ENCODE data around the gene FUT7.
A peak's percentile ranks its signal among the peaks of the same experiment; 100 is the strongest.
"Not testable (repeated sequence)": the region's sequence is repeated elsewhere in the genome, so short reads cannot be mapped to it uniquely, and the experiment has no call there.

The FUT7 gene

DNA sequence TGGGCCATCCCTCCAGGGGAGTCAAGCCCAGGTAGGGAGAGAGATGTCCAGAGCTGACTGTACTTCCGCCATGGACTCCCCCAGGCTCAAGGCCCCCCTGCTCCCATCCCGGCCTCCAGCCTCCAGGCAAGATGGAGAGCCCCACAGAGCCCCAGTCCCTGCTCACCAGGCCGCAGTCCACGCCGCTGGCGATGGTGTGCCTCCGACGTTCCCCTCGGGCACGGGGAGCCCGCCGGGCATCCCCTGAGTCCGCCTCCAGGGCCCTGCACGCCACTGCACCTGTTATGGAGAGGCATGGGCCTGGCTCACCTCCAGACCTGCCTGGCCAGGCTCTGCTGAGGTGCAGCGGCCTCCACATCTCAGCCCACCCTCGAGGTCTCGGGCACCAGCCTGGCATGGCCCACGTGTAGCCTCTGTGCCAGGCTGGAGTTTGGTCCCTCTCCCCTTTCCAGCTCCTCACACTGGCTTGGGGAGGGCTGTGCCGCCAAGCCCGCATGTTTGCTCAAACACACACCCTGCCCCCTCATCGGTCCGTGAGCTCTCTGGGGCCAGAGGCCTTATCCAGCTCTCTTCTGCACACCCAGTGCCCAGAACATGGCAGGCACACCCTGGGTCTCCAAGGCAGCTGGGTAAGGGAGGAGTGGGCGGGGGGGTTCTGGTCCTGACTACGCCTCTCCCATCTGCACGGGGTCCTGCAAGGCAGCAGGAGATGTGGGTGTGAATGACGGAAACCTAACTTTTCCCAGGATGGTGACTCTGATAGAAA lies 34.4 kb upstream of the FUT7 start:
- no peak for DNase-seq

DNA sequence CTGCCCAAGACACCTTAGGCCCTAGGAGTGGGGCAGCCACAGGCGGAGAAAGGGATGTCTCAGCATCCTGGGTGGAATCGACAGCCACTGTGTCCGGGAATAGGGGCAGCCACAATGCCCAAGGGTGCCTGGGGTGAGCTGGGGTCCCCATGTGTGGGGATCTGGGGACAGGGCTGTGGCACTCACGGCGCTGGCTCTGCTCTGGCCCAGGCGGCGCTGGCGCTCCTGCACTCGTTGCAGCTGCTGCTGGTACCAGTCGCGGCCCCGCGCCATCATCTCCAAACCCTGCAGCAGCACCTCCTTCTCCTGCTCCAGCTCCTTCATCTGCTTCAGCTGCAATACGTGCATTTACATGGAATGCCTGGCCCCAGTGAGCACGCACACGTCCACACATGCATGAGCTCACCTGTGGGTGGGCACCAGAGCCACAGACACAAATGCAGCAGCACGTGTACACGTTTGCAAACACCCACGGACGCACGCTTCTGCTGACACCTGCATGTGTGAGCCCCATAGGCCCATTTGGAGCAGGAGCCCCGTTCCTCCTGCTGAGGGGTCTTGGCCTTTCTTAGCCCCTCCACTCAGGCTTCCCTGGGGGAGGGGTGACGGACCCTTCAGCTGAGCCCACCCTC lies 33.6 kb upstream of the FUT7 start:
- no peak for DNase-seq

DNA sequence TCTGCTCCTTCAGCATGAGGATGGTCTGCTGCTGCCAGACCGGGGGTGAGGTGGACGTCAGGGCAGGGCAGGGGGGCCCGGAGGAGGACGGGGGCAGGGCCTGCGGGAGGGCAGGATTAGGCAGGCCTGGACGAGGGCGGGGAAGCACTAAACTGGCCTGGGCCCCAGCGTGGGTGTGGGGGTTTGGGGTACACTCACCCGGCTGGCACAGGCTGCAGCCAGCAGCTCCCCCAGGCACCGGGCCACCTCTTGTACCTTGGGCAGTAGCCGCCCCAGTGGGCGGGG lies 32.9 kb upstream of the FUT7 start:
- DNase-seq = no peak

DNA sequence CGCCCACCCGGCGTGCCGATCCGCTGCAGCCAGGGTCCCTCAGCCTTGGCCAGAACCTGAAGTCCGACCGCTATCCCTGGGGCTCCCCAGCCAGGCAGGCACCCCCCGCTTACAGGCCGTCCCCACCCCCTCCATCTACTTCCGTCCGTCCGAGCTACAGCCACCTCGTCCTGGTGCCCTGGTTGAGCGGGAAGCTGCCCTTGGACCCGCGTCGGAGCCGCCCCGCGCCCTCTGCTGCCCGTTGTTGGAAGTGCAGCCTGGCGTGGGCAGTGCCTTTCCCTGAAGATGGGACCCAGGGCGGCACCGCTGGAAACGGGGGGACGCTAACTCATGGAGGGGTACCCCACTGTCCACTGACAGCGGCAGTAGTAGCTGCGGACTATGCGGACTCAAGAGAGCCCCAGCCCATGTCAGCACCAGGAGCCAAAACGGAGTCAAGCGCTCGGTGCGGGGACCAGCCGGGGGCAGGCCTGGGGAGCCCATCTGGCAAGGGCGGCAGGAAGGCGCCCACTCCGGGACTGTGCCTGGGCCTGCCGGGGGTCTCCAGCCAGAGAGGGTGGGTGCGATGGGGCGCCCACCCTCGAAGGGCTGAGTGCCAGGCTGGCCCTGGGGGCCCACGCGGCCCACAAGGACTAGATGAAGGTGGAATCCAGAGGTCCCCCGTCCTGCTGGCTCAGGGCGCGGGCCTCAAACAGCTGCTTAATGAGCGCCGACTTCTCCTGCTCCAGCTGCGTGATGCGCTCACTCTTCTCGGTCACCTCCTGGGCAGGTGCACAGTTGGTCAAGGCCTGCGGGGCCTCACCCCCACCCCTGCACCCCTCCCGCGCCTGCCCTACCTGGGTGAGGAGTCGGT lies 32.4 kb upstream of the FUT7 start:
- DNase-seq = peak; percentile 81

DNA sequence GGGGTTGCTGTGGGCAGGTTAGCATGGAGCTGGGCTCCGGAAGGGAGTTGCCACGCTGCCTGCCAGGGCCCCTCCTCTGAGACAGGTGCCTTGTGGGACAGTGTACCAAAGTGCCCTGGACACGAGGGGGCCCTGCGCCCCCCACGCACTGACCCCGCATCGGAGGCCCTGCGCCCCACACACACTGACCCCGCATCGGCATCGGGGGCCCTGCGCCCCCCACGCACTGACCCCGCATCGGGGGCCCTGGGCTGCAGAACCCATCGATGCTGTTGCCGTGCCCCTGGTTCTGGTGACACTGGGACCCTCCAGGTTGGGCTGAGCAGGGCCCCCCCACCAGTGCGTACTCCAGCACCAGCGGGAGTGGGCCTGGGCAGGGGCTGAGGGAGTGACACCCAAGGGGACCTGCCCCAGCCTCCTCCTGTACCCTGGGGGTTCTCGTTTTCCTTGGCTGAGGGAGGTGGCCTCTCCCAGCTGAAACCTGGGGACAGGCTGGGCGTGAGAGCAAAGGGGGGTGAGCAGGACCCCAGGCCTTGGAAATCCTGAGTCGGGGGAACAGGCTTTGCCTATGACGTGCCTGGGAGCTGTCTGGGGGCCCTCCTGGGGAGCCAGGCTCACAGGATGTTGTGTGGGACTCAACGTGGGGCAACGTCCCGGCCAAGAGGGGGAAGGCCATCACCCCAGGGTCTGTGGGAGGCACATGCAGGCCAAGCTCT lies 31.6 kb upstream of the FUT7 start:
- no peak for DNase-seq

DNA sequence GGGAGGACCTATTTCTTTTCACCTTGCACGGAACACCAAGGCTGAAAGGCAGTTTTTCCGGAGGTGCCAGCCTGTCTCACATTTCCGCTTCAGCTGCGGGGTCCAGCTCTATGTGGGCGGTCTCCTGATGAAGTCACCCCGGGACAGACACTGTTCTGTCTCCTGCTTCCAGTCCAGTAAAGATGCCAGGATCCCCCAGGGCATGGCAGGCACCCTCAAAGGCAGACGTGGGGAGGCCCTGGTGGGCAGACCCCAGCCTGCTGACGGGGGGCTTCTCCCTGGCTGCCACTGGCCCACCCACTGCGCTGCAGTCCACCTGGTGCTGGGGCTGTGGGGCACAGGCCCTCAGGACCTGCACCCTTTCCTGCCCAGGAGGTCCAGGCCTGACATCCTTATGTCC lies 30.9 kb upstream of the FUT7 start:
- DNase-seq = not testable (repeated sequence)

DNA sequence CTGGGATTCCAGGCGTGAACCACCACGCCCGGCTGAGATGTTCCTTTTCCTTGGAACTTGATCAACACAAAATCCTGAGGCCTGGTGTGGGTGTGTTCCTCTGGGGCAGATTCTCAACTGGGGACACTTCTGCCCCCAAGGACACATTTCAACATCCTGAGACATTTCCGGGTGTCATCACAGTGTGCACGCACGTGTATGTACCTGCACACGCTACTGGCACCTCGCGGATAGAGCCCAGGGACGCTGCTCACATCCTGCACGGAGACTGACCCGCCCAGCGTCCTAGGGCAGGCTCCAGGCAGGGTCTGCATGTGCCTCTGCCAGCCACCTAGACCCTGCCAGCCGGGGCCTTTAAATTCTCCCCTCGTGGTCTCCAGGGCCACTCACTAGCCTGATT lies 30.5 kb upstream of the FUT7 start:
- no peak for DNase-seq

DNA sequence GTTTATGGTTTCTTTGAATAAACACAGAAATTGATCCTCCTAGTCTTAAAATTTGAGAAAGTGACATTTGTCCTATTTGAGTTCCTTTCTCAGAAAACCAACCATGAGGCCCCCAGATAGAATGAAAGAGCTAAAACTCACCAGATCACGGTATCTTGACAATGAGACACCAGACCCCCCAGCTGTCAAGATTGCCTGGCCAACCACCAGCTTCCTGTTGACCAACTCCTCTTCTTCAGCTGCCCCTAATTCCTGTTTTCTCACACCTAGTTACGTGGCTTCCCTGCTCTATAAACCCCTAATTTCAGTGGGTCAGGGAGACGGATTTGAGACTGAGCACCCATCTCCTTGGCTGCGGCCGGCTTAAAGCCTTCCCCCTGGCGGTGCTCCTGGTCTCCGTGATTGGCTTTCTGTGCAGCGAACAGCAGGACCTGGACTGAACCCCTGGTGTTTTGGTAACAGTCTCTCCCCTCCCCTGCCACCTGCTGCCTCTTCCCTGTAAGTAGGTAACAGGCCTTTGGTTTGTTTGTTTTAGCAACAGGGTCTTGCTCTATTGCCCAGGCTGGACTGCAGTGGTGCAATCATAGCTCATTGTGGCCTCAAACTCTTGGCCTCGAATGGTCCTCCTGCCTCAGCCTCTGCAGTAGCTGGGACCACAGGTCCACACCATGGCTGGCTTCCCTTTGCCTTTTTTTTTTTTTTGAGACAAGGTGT lies 26.8 kb upstream of the FUT7 start:
- no peak for DNase-seq

DNA sequence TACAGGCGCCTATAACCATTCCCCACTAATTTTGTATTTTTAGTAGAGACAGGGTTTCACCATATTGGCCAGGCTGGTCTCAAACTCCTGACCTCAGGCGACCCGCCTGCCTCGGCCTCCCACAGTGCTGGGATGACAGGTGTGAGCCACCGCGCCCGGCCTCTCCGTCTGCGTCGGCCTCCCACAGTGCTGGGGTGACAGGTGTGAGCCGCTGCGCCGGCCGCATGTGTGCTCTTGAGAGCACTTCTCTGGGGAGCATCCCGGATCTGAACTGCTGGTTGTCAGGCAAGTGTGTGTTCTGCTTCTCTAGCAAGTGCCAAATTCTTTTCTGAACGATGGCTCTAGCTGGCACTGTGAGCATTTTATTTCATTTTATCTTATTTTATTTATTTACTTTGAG lies 25.7 kb upstream of the FUT7 start:
- DNase-seq = no peak

DNA sequence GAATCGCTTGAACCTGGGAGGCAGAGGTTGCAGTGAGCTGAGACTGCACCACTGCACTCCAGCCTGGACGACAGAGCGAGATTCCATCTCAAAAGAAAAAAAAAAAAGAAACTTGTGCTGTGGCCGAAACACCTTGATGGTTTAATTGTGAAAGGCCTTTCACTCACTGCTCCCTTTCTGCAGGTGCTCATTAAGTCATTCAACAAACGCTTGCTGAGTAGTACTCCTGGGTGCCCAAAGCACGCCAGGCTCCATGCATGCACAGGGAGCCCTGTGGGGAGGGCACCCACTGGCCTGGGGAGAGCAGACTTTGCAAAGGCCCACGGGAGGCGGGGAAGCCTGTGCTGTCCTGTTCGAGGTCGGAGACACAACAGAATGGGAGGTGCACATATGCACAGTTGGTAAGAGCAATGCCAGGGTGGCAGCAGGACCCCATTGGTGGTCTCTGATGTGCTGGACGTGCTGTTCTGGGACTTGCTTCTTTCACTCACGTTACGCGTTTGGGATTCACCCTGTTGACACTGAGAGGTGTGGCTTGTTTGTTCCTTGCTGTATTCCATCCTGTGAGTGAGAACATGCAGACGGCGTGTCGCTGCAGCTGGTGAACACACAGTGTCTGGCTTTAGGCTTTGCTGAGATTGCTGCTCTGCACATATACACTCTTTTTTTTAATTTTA lies 25.0 kb upstream of the FUT7 start:
- no peak for DNase-seq

DNA sequence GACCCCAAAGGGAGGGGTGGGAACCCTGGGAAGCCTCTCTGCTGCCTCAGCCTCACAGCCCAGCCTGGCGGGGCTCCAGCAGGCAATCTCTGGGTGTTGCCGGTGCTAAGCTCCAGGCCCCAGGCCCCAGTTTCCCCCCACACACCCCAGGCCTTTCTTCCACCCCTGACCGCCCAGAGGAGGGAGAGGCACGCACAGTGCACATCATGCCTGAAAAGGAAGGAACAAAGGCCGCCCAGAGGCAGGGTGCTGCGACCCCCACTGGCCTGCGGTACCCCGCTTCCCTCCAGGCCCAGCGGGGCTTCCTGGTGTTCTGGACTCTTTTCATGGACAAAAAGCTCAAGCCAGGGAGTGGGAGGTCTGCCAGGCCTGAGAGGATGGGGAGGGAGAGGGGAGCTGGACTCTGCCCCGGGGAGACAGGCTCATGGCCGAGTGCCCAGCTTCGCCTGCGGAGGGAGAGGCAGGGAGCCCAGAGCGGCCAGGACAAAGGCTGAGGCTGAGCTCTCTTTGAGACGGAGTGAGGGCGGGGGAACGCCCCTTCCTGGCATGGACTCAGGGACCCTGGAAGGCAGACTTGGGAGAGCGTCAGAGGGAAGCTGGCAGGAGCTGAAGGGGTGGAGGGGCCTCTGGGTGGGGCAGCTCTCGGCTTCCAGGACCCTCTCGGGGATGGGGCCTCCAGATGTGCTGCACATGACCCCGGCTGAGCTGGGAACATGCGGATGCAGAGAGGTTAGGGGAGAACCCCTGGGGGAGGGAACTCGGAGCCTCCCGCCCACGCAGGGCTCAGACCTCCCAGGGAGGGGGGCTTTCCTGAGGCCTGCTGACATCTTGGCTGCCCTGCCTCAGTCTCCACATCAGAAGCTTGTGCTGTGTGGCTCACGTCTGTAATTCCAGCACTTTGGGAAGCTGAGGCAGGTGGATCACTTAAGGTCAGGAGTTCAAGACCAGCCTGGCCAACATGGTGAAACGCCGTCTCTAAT lies 23.8 kb upstream of the FUT7 start:
- DNase-seq = peak; percentile 91

DNA sequence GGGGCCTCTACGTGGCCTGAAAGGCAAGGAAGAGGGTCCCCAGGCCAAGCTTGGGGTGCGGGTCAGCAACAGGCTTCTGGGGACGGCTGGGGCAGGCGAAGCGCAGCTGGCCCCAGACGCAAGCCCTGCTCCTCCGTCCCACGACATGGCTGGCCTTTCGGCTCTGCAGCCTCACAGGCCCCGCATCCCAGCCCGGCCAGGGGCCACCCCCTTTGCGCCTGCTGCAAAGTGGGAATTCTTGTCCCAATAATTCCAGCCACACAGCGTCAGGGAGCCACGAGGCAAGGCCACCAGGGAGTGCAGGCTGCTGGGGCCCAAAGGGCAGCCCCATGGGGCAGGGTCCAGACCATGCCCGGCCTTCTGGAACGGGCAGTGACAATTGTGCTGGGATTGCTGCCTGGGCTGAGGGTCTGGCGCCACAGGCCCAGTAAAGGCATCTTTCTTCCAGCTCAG lies 23.1 kb upstream of the FUT7 start:
- DNase-seq = no peak

DNA sequence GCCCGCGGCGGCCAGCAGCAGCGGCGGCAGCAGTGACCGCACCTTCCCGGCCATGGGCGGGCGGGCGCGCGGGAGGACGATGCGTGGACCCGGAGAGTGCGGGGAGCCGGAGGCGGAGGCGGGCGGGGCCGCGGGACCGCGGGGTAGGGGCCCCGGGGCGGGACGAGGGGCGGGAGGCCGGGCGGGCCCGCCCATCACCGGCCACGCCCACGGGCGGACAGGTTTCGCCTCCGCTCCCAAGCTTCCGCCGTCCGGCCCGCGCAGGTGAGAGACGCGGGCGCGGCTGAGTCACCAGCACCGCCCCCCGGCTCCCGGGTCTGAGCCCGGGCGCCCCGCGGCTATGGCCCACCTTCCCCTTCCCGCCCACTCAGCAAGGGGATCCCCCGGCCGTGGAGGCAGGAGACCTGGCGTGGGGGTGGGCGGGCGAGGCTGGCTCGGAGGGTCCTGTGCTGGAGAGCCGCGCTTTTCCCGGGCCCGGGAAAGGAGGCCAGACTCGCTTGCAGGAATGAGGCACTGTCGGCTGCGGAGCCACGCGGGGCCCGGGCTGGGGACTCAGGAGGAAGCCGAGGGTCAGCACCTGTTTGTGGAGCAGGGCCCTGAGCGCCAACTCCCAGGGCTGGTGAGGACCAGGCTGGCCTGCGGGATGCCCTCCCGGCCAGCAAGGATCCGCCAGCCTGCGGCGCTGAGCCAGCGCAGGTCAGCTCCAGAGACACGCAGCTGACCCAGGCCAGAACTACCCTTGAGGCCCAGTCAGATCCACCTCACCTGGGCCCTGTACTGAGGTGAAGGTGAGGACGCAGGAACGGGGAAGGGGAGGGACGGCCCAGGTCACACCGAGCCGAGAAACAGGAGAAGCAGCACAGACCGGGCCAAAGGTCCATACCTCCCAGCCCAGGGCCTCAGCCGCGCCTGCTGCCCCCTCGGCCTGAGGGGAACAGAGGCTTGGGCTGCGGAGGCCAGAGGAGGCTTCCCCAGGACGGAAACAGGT lies 22.4 kb upstream of the FUT7 start, which contains the start of gene ENTPD2:
Gene ENTPD2 (minus strand): TSS at position 118 of the 988 bp plus-strand sequence. CDS start 64 bp downstream, at position 54.
- DNase-seq = no peak

DNA sequence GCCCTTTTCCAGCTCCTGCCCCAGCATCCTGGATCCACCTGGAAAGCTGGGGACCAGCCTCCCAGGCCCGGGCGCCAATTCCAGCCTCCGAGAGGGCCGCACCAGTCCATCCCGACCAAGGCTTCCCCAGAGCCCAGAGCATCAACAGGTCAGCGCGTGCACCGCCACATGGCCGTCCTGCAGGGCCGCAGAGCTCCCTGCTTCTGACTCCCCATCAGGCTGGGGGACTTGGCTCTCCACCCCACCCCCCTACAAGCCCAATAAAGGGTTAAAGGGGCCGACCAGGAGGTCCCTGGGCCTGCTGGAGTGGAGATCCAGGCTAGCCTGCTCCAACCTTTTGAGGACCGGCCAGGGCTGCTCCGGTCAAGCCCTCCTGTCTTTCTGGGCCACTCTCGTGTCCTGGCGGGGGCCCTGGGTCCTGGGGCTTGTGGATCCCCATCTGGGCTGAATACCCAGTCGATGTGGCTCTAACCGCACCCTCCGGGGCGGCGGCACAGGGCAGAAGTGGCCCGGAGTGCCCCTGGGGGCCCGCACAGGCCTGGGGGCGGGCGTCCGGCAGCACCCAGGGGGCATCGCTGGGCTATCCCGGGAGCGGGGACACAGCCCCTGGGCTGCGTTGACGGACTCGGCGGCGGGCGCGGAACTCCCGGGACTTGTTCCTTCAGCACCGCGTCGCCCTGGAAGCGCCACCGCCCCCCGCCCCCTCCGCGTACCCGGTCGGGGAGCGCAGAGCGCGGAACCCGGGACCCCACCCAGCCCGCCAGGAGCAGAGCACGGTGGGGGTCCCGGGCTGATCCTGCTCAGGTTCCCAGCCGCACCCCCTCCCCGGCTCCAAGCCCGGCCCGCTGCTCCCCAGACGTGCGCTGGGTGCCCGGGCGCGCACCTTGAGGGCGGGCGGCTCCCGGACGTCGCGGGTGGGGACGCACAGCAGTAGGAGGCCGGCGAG lies 21.4 kb upstream of the FUT7 start:
- no peak for DNase-seq

DNA sequence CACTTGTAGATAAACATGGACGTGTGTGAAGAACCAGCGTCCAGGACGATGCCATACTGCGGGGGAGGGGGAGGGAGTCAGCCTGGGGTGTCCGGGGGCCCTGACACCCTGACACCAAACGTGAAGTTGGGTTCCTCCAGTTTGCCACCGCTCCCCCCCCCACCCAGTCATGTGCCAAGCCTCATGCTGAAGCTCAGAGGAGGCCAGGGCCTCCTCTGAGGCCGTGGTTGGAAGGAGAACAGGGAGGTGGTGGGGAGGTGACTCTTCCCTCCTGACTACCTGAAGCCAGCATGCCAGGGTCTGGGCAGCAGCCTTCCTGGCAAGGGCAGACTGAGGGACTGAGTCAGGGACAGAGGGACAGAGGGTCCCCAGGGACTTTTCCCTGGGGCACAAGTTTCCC lies 20.4 kb upstream of the FUT7 start:
- DNase-seq = no peak

DNA sequence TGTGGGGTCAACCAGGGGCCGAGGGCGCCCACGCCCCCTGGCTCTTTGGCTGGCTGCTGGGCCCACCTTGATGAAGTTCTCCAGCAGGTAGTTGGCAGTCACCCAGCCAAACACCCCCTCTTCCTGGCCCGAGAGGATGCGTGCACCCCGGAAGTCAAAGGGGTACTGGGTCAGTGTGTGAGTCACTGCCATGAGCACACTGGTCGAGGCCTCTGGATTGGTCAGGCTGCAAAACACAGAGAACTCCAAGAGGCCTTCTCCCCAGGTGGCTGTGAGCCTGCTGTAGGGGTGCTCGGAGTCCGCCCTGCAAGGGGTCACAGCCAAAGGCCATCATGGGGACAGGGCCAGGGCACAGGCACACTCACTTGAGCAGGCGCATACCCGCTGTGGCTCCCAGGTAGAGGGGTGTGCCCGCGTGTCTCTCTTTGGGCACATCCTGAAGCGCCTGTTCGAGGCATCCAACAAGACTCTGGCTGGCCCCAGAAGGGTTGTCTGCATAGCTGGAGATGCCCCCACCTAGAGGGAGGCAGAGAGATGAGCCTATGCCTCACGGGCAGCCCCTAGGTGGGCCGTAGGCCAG lies 19.3 kb upstream of the FUT7 start:
- DNase-seq = no peak

DNA sequence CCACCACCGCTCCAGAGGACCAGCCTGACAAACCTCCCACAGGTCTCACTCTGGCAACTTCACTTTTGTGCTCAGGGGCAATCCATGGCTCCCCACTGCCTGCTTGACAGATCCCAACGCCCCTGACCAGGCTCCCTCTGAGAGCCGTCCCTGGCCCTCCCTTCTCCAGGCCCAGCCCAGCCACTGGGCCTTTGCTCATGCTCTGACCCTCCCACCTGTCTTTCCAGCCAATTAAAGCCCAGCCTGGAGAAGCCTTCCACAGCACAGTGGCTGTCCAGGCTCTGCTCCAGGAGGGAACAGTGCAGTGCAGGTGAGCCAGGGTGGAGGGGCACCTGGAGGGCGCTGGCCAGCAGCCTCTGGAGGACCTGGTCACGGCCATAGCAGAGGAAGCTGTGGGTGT lies 18.7 kb upstream of the FUT7 start:
- DNase-seq = no peak

All from right forelimb (tissue), 1 donor.